ENCODE measurements around the gene LIPN. TPM values are rescaled to one million over a fixed set of nuclear protein-coding genes. Genes with fewer than 3 reads are reported as not detected.

The LIPN gene
- total RNA-seq, 1 donor from 2014 or later, result not detected

GRCh38 chr10:88781206-88781605, 21.4 kb downstream of the LIPN start:
- H3K4me3 ChIP-seq, result no peak overlapping the region
- H3K9me3 ChIP-seq, result no peaks in the 10 kb centered on the region
- H3K36me3 ChIP-seq, result no peaks in the 10 kb centered on the region
- H3K27ac ChIP-seq, result no peak overlapping the region
- no peaks in the 10 kb centered on the region for H3K4me1 ChIP-seq
- intact Hi-C loops (cut with DNase I), result no loop called here
- no peak for TF ChIP-seq POLR2AphosphoS5 (IDR thresholded peaks at IDR 0.05; ENCODE audit: insufficient read depth in 1 of 2, low read depth in 1 of 2)
- TF ChIP-seq, protein P1, sequence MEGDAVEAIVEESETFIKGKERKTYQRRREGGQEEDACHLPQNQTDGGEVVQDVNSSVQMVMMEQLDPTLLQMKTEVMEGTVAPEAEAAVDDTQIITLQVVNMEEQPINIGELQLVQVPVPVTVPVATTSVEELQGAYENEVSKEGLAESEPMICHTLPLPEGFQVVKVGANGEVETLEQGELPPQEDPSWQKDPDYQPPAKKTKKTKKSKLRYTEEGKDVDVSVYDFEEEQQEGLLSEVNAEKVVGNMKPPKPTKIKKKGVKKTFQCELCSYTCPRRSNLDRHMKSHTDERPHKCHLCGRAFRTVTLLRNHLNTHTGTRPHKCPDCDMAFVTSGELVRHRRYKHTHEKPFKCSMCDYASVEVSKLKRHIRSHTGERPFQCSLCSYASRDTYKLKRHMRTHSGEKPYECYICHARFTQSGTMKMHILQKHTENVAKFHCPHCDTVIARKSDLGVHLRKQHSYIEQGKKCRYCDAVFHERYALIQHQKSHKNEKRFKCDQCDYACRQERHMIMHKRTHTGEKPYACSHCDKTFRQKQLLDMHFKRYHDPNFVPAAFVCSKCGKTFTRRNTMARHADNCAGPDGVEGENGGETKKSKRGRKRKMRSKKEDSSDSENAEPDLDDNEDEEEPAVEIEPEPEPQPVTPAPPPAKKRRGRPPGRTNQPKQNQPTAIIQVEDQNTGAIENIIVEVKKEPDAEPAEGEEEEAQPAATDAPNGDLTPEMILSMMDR (IDR thresholded peaks at IDR 0.05), result no peak
- TF ChIP-seq POLR2A (IDR thresholded peaks at IDR 0.05), result no peak
- H3K27me3 ChIP-seq, result no peaks in the 10 kb centered on the region
- no peak for DNase-seq (ENCODE audit: extremely low spot score in 2 of 2)

- Histone ChIP-seq H3K36me3 (no peaks in the 10 kb centered on the region), H3K4me3 (no peak overlapping the region), H3K4me1 (no peaks in the 10 kb centered on the region), H3K27ac (no peak overlapping the region), H3K9me3 (no peaks in the 10 kb centered on the region), H3K27me3 (no peaks in the 10 kb centered on the region)
- DNase-seq (ENCODE audit: extremely low spot score in 2 of 2), result no peak
- TF ChIP-seq POLR2A (IDR thresholded peaks at IDR 0.05), result no peak
- no peak for TF ChIP-seq POLR2AphosphoS5 (IDR thresholded peaks at IDR 0.05; ENCODE audit: insufficient read depth in 1 of 2, low read depth in 1 of 2)
- TF ChIP-seq, protein P1 (IDR thresholded peaks at IDR 0.05), result no peak
- intact Hi-C loops (cut with DNase I), result no loop called here
Measured at GRCh38 chr10:88782222-88782621, 22.4 kb downstream of the LIPN start.

DNA sequence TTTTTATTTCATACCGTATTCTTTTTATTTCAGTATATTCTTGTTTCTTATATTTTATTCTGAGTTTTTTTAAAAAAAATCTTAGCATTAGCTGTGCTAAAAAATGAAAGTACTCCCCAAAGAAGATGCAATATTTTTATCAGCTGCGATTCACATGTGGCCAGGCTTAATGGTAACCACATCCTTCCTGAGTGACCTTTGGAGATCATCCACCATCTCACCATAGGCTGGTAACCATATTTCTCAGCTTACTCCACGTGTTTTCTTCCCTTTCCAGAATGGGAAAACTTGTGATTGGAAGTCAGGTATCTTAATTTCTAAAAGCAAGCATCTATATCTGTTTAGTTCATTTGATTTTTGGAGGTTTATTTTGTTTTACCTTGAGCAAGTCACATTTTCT, 23.9 kb downstream of the LIPN start:
- TF ChIP-seq POLR2AphosphoS5 (IDR thresholded peaks at IDR 0.05; ENCODE audit: insufficient read depth in 1 of 2, low read depth in 1 of 2) (no peak), POLR2A (IDR thresholded peaks at IDR 0.05) (no peak)
- no peaks in the 10 kb centered on the region for H3K9me3 ChIP-seq
- no peak for DNase-seq (ENCODE audit: extremely low spot score in 2 of 2)
- intact Hi-C loops (cut with DNase I), result no loop called here
- no peak overlapping the region for H3K4me3 ChIP-seq
- H3K4me1 ChIP-seq, result no peaks in the 10 kb centered on the region
- no peak overlapping the region for H3K27ac ChIP-seq
- no peaks in the 10 kb centered on the region for H3K27me3 ChIP-seq
- H3K36me3 ChIP-seq, result no peaks in the 10 kb centered on the region

DNA sequence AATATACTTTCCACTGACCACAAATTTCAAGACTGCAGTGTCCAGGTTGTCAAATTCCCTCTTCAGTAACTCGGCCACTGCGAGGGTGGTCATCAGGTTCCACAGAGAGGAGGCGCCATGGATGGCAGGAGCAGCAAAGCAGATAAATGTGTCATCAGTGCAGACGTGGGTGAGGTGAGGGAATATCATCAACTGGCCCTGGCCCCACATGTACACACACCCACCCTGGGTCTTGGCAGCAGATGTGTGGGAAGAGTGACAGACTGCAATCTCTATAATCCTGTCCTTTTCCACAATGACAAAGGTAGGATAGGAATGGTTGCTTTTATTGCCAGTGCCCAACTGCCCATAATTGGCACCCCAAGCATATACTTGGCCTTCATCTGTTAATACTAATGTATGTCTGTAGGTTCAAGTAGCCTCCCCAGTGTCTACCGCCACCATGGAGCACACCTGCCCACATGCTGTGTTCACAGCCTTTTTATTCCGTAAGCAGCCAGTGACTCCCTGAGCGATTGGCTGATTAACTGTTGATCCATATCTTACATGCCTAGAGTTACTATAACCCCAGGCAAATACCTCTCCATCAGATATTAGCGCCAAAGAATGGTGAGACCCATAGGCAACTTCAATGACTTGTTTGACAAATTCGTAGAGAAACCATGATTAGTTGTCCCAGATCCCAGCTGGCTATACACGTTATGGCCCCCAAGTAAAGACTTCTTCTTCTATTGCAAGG, 26.4 kb downstream of the LIPN start:
- Histone ChIP-seq H3K27me3 (no peaks in the 10 kb centered on the region), H3K4me1 (no peaks in the 10 kb centered on the region), H3K27ac (no peak overlapping the region), H3K4me3 (no peak overlapping the region), H3K9me3 (no peaks in the 10 kb centered on the region), H3K36me3 (no peaks in the 10 kb centered on the region)
- TF ChIP-seq POLR2A (IDR thresholded peaks at IDR 0.05) (no peak), POLR2AphosphoS5 (IDR thresholded peaks at IDR 0.05; ENCODE audit: insufficient read depth in 1 of 2, low read depth in 1 of 2) (no peak)
- TF ChIP-seq, protein P1 (IDR thresholded peaks at IDR 0.05), result no peak
- intact Hi-C loops (cut with DNase I), result no loop called here
- no peak for DNase-seq (ENCODE audit: extremely low spot score in 2 of 2)

DNA sequence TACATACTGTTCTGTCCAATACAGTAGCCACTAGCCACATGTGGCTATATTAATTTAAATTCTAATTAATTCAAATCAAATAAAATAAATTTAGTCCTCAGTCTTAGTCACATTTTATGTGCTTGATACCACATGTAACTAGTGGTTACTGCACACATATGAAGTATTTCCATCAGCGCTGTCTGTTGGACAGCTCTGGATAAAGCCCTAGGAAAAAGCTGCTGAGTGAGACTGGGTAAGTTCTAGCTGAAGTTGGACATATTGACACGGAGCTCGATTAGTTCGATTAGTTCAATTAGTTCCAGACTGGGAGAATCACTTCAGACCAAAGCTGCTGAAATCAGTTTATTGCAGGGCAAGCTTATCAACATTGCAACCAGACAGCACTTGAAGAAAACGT, 27.6 kb downstream of the LIPN start:
- no peak for DNase-seq (ENCODE audit: extremely low spot score in 2 of 2)
- no peak overlapping the region for H3K4me3 ChIP-seq

More for the DNA sequence above, 27.6 kb downstream of the LIPN start:
- no peak overlapping the region for H3K27ac ChIP-seq
- intact Hi-C loops (cut with DNase I), result no loop called here
- no peaks in the 10 kb centered on the region for H3K4me1 ChIP-seq
- H3K36me3 ChIP-seq, result no peaks in the 10 kb centered on the region
- H3K27me3 ChIP-seq, result no peaks in the 10 kb centered on the region
- no peaks in the 10 kb centered on the region for H3K9me3 ChIP-seq
- TF ChIP-seq POLR2A (IDR thresholded peaks at IDR 0.05), result no peak
- TF ChIP-seq, protein P1 (IDR thresholded peaks at IDR 0.05), result no peak
- no peak for TF ChIP-seq POLR2AphosphoS5 (IDR thresholded peaks at IDR 0.05; ENCODE audit: insufficient read depth in 1 of 2, low read depth in 1 of 2)

Measured in vagina (tissue), 2 donors.